Colonic mucosa (tissue), 4 donors: ENCODE measurements around the gene PKNOX2. TPM values are rescaled to one million over a fixed set of nuclear protein-coding genes. Genes with fewer than 3 reads are reported as not detected.

ENCODE experiments used
- DNase-seq: peaks from one replicate; pipeline ENCODE4 v3.0.0-alpha.2; 2020
- H3K27ac ChIP-seq: fragments of 200-600 bp; one replicate; pipeline ENCODE4 v1.8.0; 2021
- H3K27me3 ChIP-seq: fragments of 200-600 bp; one replicate; pipeline ENCODE4 v1.8.0; 2021
- H3K36me3 ChIP-seq: fragments of 200-600 bp; one replicate; pipeline ENCODE4 v1.8.0; 2021
- H3K4me1 ChIP-seq: fragments of 200-600 bp; one replicate; pipeline ENCODE4 v1.8.0; 2021; ENCODE audit warnings: mild to moderate bottlenecking
- H3K4me3 ChIP-seq: fragments of 200-600 bp; one replicate; pipeline ENCODE4 v1.8.0; 2021
- H3K9ac ChIP-seq, 2 donors: one replicate each; pipeline ENCODE4 v1.7.0; 2013; ENCODE audit warnings: control low read depth in 2 of 2, low read depth in 2 of 2, low read length in 2 of 2
- H3K9me3 ChIP-seq: fragments of 200-600 bp; one replicate; pipeline ENCODE4 v1.8.0; 2021
- intact Hi-C: fragments of 100-400 bp; cut with DNase I; formaldehyde crosslinking; loops from one replicate; pipeline ENCODE4 v1.14.1; 2022
- total RNA-seq, 2 donors: library from RNA; stranded (reverse); fragmentation: NEBNext Ultra II Directional in 1 of 2; extraction: Animal tissue kit (Norgen Biotek cat#: 25700) in 1 of 2; gene quantifications; one replicate each; pipeline ENCODE4 v1.2.1, GENCODE V29; 2021
- TF ChIP-seq, protein P1 (sequence below): fragments of 200-600 bp; IDR thresholded peaks from one replicate; pipeline ENCODE4 v1.8.0; 2022; ENCODE audit warnings: antibody characterized with exemption, mild to moderate bottlenecking
- donor health status: healthy.
- donor health status: DM: no; HTN: no; CAD: no.
- donor health status: DM: no; HTN: no; CAD: no.

The PKNOX2 gene
- total RNA-seq, 2 donors from 2014 or later, result 0.52 to 1.3 TPM

DNA sequence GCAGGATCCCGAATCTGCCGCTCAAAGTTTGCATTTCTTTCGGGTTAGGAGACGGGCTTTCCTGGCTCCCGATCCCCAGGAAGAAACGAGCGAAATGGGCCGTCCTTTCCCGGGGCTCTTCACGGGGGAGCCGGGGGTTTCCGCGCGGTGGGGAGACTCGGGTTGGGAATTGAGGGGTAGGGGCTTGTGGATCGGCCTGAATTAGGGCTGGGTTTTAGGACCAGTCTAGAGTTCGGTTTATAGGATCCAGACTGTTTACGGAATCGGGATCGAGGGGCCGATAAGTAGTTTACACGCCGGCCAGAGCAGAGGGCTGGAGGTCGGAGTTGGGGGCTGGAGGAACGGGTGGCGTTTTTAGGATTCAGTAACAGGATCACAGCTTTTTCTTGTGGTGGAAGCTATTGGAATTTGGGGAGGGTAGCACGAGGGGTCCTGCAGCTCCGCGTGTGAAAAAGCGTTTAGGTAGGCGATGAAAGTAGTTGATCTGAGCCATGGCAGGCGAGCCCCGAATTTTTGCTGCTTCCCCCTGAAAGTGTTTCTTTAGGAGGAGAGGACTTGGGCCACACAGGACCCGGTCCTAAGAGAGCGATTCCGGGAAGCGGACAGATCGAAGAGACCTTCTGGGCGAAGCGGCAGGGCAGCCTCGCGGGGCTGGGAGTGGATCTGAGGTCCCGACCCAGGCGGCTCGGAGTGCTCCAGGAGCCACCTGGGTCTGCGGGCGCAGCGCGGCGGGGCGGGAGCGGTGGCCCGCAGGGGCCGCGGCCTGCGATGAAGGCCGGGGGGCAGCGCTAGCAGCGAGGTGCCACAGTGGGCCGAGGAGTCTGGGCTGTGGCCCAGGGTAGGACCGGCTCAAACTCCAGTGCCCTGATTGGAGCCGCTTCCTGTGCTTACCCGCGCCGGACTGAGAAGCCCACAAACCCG, 1.6 kb downstream of the PKNOX2 start:
- intact Hi-C loops, result no loop called here
- H3K36me3 ChIP-seq, result no peaks in the 10 kb centered on the region
- no peaks in the 10 kb centered on the region for H3K9me3 ChIP-seq
- H3K27ac ChIP-seq, result peak overlapping the region; percentile 44
- H3K27me3 ChIP-seq, result peaks cover 33% of the 10 kb centered on the region
- H3K9ac ChIP-seq, result peak overlapping the region; percentile 5 to 65
- H3K4me1 ChIP-seq, result no peaks in the 10 kb centered on the region
- no peak for DNase-seq
- H3K4me3 ChIP-seq, result peak overlapping the region; percentile 49
- TF ChIP-seq, protein P1, sequence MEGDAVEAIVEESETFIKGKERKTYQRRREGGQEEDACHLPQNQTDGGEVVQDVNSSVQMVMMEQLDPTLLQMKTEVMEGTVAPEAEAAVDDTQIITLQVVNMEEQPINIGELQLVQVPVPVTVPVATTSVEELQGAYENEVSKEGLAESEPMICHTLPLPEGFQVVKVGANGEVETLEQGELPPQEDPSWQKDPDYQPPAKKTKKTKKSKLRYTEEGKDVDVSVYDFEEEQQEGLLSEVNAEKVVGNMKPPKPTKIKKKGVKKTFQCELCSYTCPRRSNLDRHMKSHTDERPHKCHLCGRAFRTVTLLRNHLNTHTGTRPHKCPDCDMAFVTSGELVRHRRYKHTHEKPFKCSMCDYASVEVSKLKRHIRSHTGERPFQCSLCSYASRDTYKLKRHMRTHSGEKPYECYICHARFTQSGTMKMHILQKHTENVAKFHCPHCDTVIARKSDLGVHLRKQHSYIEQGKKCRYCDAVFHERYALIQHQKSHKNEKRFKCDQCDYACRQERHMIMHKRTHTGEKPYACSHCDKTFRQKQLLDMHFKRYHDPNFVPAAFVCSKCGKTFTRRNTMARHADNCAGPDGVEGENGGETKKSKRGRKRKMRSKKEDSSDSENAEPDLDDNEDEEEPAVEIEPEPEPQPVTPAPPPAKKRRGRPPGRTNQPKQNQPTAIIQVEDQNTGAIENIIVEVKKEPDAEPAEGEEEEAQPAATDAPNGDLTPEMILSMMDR, result no peak

DNA sequence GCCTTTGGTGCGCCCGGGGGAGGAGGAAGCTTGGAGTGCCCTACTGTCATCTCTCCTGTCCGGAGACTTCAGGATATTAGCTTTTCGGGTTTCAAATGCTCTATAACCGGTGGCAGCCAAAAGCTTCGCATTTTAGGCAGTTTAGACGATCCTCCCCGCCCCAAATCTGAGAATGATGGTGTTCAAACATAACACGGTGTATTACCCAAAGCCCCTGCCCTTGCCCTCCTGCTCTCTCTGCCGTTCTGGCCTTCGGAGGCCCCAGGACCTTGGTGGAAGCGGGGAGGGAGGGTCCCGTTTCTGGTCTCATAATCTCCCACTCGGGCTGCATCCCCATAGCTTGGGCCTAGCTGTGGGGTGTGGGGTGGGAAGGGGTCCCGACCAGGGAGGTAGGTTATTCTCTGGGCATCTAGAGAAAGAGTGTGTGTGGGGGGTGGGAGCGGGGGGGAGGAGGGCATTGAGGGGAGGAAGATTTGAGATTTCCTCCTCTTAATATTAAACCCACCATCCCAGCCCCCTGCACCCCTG, 2.3 kb downstream of the PKNOX2 start:
- no peaks in the 10 kb centered on the region for H3K36me3 ChIP-seq
- H3K9me3 ChIP-seq, result no peaks in the 10 kb centered on the region
- peak overlapping the region; percentile 49 for H3K4me3 ChIP-seq
- intact Hi-C loops, result no loop called here
- no peaks in the 10 kb centered on the region for H3K4me1 ChIP-seq
- peak overlapping the region; percentile 44 for H3K27ac ChIP-seq
- no peak for DNase-seq
- H3K27me3 ChIP-seq, result peaks cover 33% of the 10 kb centered on the region
- H3K9ac ChIP-seq, result peak overlapping the region; percentile 5 to 65
- TF ChIP-seq, protein P1, result no peak

DNA sequence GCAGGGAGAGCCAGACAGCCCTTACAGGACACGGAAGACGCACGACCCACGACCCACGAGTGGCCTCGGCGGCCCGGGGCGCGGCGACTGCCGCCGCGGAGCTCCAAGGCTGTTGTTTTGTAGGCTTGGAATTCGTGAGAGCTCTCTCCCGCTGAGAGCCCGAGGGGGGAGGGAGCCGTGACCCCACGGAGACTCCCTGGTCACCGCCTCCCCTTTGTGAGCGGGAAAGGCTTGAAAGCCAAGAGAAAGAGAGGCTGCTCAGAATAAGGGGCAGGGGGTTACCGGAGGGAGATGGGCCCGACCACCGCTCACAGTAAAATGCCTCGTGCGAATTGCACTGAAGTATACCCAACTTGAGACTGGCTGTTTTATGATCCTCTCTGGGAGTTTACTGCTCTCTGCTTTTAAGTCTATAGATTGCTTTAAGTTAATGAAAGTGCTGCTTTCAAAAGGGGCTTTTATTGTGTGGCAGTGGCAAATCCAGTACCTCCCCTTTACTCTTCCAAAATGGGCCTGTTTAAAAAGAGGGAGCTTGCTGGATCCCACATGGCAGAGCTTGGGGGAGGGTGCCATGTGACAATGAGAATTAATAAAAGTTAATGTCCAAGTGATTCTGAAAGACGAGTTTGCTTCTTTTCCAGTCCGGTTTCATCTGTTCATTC, 2.9 kb downstream of the PKNOX2 start:
- intact Hi-C loops, result no loop called here
- TF ChIP-seq, protein P1, result no peak
- H3K4me1 ChIP-seq, result no peaks in the 10 kb centered on the region
- no peaks in the 10 kb centered on the region for H3K36me3 ChIP-seq
- H3K27ac ChIP-seq, result peak overlapping the region; percentile 44
- no peak for DNase-seq
- H3K4me3 ChIP-seq, result no peak overlapping the region
- H3K9ac ChIP-seq, result peak overlapping the region in 1 of 2 donors; percentile 23
- no peaks in the 10 kb centered on the region for H3K9me3 ChIP-seq
- H3K27me3 ChIP-seq, result peaks cover 33% of the 10 kb centered on the region

DNA sequence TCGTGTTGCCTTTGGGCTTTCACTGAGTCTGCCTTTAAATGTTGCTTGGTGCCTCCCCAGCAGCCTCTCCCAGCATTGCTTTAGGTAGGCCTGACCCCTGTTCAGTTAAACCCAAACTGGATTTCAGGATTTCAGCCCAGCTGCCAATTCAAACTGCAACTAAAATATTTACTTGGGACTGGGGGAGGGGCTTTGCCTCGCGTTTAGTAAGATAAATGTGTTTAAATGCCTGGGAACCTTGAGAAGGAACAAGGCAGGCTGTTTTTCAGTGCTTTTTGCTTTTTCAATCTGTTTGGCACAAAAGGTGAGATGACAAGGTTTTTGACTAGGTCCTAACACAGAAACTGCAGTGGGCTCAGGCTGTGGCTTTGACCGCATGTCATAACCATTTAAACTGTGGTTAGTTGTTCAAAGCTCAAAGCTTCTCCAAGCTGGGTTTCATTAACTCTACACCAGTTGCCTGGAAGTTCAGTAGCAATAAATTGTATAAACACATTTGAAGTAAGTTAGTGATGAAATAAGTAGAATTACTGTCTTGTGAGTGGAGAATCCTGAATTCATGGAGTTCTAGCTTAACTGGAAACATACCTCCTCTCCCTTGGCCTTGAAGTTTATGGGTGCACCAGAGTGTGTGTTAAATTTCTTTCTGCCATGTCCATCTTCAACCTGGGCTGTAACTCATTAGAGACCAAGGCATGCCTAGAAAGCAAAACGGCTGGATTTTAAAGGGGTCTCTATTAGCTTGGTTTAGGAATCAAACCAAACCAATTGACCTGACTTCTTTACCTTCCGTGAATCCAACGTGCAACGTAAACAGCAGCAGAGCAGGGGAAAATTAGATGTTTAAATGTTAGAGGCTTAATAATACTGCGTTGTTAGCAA, 3.6 kb downstream of the PKNOX2 start:
- H3K4me1 ChIP-seq, result no peaks in the 10 kb centered on the region
- DNase-seq, result no peak
- no peaks in the 10 kb centered on the region for H3K36me3 ChIP-seq
- intact Hi-C loops, result no loop called here
- no peaks in the 10 kb centered on the region for H3K9me3 ChIP-seq
- no peak overlapping the region for H3K4me3 ChIP-seq
- TF ChIP-seq, protein P1, result no peak
- peak overlapping the region; percentile 44 for H3K27ac ChIP-seq
- H3K27me3 ChIP-seq, result peaks cover 33% of the 10 kb centered on the region
- H3K9ac ChIP-seq, result peak overlapping the region; percentile 1 to 23

DNA sequence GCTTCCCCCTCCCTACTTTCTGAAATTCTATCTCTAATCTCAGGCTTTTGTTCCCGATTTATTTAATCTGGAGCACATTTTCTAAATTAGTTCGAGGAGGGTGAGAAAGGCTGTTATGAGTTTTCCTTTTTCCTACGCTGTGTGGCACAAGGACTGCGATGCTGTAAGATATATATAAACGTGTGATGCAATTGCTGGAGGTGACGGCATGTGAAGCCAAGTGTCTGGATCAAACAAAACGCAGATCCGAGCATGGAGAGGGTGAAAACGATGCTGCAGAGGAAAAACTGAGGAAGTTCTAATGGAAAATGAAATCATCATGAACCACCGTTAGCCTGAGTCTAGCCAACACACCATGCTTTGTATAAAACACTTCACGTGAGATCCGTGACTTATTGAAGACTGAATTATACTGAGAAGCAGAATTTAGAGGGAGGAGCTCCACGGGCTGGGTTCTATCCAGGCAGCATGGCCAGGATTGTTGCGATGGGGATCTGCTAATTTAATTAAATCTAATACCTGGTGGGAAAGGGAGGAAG, 4.4 kb downstream of the PKNOX2 start:
- intact Hi-C loops, result no loop called here
- Histone ChIP-seq H3K4me3 (no peak overlapping the region), H3K9ac (no peak overlapping the region), H3K36me3 (no peaks in the 10 kb centered on the region), H3K27me3 (peaks cover 30% of the 10 kb centered on the region), H3K4me1 (no peaks in the 10 kb centered on the region), H3K9me3 (no peaks in the 10 kb centered on the region), H3K27ac (no peak overlapping the region)
- no peak for DNase-seq
- TF ChIP-seq, protein P1, result no peak
